ENCODE results near the gene KIZ.

The KIZ gene

GRCh38 chr20:21272279-21272678 is 146.4 kb downstream of the KIZ start:
- no peak for TF ChIP-seq CTCF (IDR thresholded peaks at IDR 0.05; ENCODE audit: borderline replicate concordance, insufficient read depth, low read depth, low read length)
- H3K4me3 ChIP-seq (ENCODE audit: low read depth, low read length) = no peak overlapping the region

GRCh38 chr20:21272679-21273078 is 146.8 kb downstream of the KIZ start:
- no peak for TF ChIP-seq CTCF (IDR thresholded peaks at IDR 0.05; ENCODE audit: borderline replicate concordance, insufficient read depth, low read depth, low read length)

GRCh38 chr20:21273755-21274386 is 148.0 kb downstream of the KIZ start:
- H3K4me3 ChIP-seq (ENCODE audit: low read depth, low read length) = no peak overlapping the region
- no peak for TF ChIP-seq CTCF (IDR thresholded peaks at IDR 0.05; ENCODE audit: borderline replicate concordance, insufficient read depth, low read depth, low read length)

More at GRCh38 chr20:21272679-21273078, 146.8 kb downstream of the KIZ start:
- no peak overlapping the region for H3K4me3 ChIP-seq (ENCODE audit: low read depth, low read length)

GRCh38 chr20:21278829-21279228 is 152.9 kb downstream of the KIZ start:
- TF ChIP-seq CTCF (IDR thresholded peaks at IDR 0.05; ENCODE audit: borderline replicate concordance, insufficient read depth, low read depth, low read length) = no peak
- H3K4me3 ChIP-seq (ENCODE audit: low read depth, low read length) = no peak overlapping the region

- H3K4me3 ChIP-seq (ENCODE audit: low read depth, low read length) = no peak overlapping the region
- TF ChIP-seq CTCF (IDR thresholded peaks at IDR 0.05; ENCODE audit: borderline replicate concordance, insufficient read depth, low read depth, low read length) = no peak
These were observed 154.0 kb downstream of the KIZ start for GRCh38 chr20:21279706-21280521.

- no peak for TF ChIP-seq CTCF (IDR thresholded peaks at IDR 0.05; ENCODE audit: borderline replicate concordance, insufficient read depth, low read depth, low read length)
- no peak overlapping the region for H3K4me3 ChIP-seq (ENCODE audit: low read depth, low read length)
These were observed 154.7 kb downstream of the KIZ start for GRCh38 chr20:21280522-21281016.

Measured in GM12875 (cell line).